IMR-90 (cell line): ENCODE results near the gene FBXW4. TPM values are rescaled to one million over a fixed set of nuclear protein-coding genes. Genes with fewer than 3 reads are reported as not detected.

Source experiments
- ATAC-seq: fragments of 200-7000 bp; cut with Tn5 transposase; 2 replicates; pipeline ENCODE4 v1.9.1; 2020; ENCODE audit warnings: low read depth, mild to moderate bottlenecking, moderate library complexity
- BruUV-seq: library from RNA; stranded (reverse); fragments of 400-500 nt; replicated peaks from 2 replicates; lab custom pipeline; 2021; lab: Mats Ljungman, UMichigan
- CTCF ChIA-PET: fragments of 300-600 bp; formaldehyde crosslinking; extraction: SDS; loops from one replicate; lab custom pipeline; 2021; ENCODE audit warnings: antibody characterized with exemption; lab: Yijun Ruan, JAX
- POLR2A ChIA-PET: fragments of 300-600 bp; sonication (Branson Sonifier 250); formaldehyde crosslinking; loops from one replicate; lab custom pipeline; 2022; ENCODE audit warnings: antibody characterized with exemption; ENCODE audit not compliant: unreplicated experiment; lab: Charles Lee
- DNase-seq: peaks from one replicate; pipeline ENCODE4 v3.0.0; 2013
- H2AFZ ChIP-seq: replicated peaks from 2 replicates; pipeline ENCODE3; 2013; ENCODE audit warnings: low read length, mild to moderate bottlenecking; ENCODE audit not compliant: poor library complexity
- H2AK5ac ChIP-seq: 2 replicates; pipeline ENCODE4 v1.6.1; 2013; ENCODE audit warnings: low read depth, low read length, inconsistent platforms
- H2AK9ac ChIP-seq: replicated peaks from 2 replicates; pipeline ENCODE3; 2013; ENCODE audit warnings: mild to moderate bottlenecking, low read depth, low read length, moderate library complexity; ENCODE audit not compliant: poor library complexity
- H2BK120ac ChIP-seq: 2 replicates; pipeline ENCODE4 v1.6.1; 2013; ENCODE audit warnings: low read depth, low read length, inconsistent platforms
- H2BK15ac ChIP-seq: 3 replicates; pipeline ENCODE4 v1.6.1; 2013; ENCODE audit warnings: low read depth, low read length, inconsistent platforms
- H2BK20ac ChIP-seq: 2 replicates; pipeline ENCODE4 v1.6.1; 2013; ENCODE audit warnings: low read depth, mild to moderate bottlenecking, inconsistent platforms, low read length, moderate library complexity
- H2BK5ac ChIP-seq: 2 replicates; pipeline ENCODE4 v1.6.1; 2013; ENCODE audit warnings: mild to moderate bottlenecking, low read depth, low read length, inconsistent platforms; ENCODE audit not compliant: poor library complexity, severe bottlenecking
- H3K14ac ChIP-seq: replicated peaks from 2 replicates; pipeline ENCODE4 v1.6.1; 2013; ENCODE audit warnings: low read depth, low read length, inconsistent platforms
- H3K18ac ChIP-seq: 2 replicates; pipeline ENCODE4 v1.6.1; 2013; ENCODE audit warnings: low read depth, low read length, control low read depth
- H3K23ac ChIP-seq: 2 replicates; pipeline ENCODE4 v1.6.1; 2013; ENCODE audit warnings: low read depth, low read length, inconsistent platforms
- H3K27ac ChIP-seq: 2 replicates; pipeline ENCODE4 v1.5.1; 2013; ENCODE audit warnings: mild to moderate bottlenecking, control low read depth, low read length; ENCODE audit not compliant: insufficient read depth
- H3K27me3 ChIP-seq: 2 replicates; pipeline ENCODE4 v1.6.1; 2013; ENCODE audit warnings: low read length; ENCODE audit not compliant: control insufficient read depth, insufficient read depth
- H3K36me3 ChIP-seq: 2 replicates; pipeline ENCODE4 v1.6.1; 2013; ENCODE audit warnings: low read length, mixed read lengths; ENCODE audit not compliant: control insufficient read depth, insufficient read depth
- H3K4ac ChIP-seq: 2 replicates; pipeline ENCODE4 v1.6.1; 2013; ENCODE audit warnings: low read depth, low read length, inconsistent platforms
- H3K4me1 ChIP-seq: 2 replicates; pipeline ENCODE4 v1.6.1; 2013; ENCODE audit warnings: low read length, mixed read lengths; ENCODE audit not compliant: control insufficient read depth, insufficient read depth
- H3K4me2 ChIP-seq: 2 replicates; pipeline ENCODE4 v1.6.1; 2013; ENCODE audit warnings: low read depth, mild to moderate bottlenecking, control low read depth, low read length, moderate library complexity
- H3K4me3 ChIP-seq: 2 replicates; pipeline ENCODE4 v1.5.1; 2013; ENCODE audit warnings: low read depth, mild to moderate bottlenecking, control low read depth, low read length, moderate library complexity; ENCODE audit not compliant: insufficient read depth
- H3K56ac ChIP-seq: 2 replicates; pipeline ENCODE4 v1.6.1; 2013; ENCODE audit warnings: low read length, inconsistent platforms; ENCODE audit not compliant: insufficient read depth; ENCODE audit errors: extremely low read depth
- H3K79me1 ChIP-seq, 2 experiments: 2 replicates each; pipeline ENCODE4 v1.6.1; 2013; ENCODE audit warnings: low read length in 2 of 2, inconsistent platforms in 1 of 2, low read depth in 1 of 2
- H3K9ac ChIP-seq: 2 replicates; pipeline ENCODE4 v1.6.1; 2013; ENCODE audit warnings: low read depth, low read length, control low read depth
- H3K9me1 ChIP-seq: 2 replicates; pipeline ENCODE4 v1.6.1; 2013; ENCODE audit warnings: low read length, inconsistent platforms; ENCODE audit not compliant: insufficient read depth
- H3K9me3 ChIP-seq: 2 replicates; pipeline ENCODE4 v1.6.1; 2013; ENCODE audit warnings: low read length; ENCODE audit not compliant: control insufficient read depth, insufficient read depth
- H4K20me1 ChIP-seq: 2 replicates; pipeline ENCODE4 v1.6.1; 2013; ENCODE audit warnings: low read length, inconsistent platforms; ENCODE audit not compliant: insufficient read depth
- H4K5ac ChIP-seq: 2 replicates; pipeline ENCODE4 v1.6.1; 2013; ENCODE audit warnings: mild to moderate bottlenecking, low read depth, low read length, control low read depth
- H4K8ac ChIP-seq, 2 experiments: 2 replicates each; pipeline ENCODE4 v1.6.1; 2013; ENCODE audit warnings: low read depth in 2 of 2, low read length in 2 of 2, control low read depth in 1 of 2, inconsistent platforms in 1 of 2
- H4K91ac ChIP-seq: 2 replicates; pipeline ENCODE4 v1.6.1; 2013; ENCODE audit warnings: low read depth, low read length, inconsistent platforms; ENCODE audit not compliant: insufficient read depth
- BHLHE40 ChIP-seq: fragments of 150-350 bp; IDR thresholded peaks from 2 replicates; pipeline ENCODE4 v1.6.1; 2016; ENCODE audit warnings: mild to moderate bottlenecking, low read depth, low read length
- CEBPB ChIP-seq: IDR thresholded peaks from 2 replicates; pipeline ENCODE4 v1.6.1; 2012; ENCODE audit warnings: low read depth, low read length, improper control_type of control experiment
- CHD1 ChIP-seq: IDR thresholded peaks from 2 replicates; pipeline ENCODE4 v1.6.1; 2012; ENCODE audit warnings: low read depth, low read length, improper control_type of control experiment
- FOS ChIP-seq: fragments of 150-350 bp; IDR thresholded peaks from 2 replicates; pipeline ENCODE4 v1.6.1; 2016; ENCODE audit warnings: low read depth, low read length
- MAZ ChIP-seq: IDR thresholded peaks from 2 replicates; pipeline ENCODE4 v1.6.1; 2012; ENCODE audit warnings: low read depth, mild to moderate bottlenecking, low read length, improper control_type of control experiment, moderate library complexity, borderline replicate concordance
- MXI1 ChIP-seq: IDR thresholded peaks from 2 replicates; pipeline ENCODE4 v1.6.1; 2012; ENCODE audit warnings: low read depth, mild to moderate bottlenecking, low read length, moderate library complexity, borderline replicate concordance
- RAD21 ChIP-seq: IDR thresholded peaks from 2 replicates; pipeline ENCODE4 v1.6.1; 2012; ENCODE audit warnings: low read length, improper control_type of control experiment
- RCOR1 ChIP-seq: IDR thresholded peaks from 2 replicates; pipeline ENCODE4 v1.6.1; 2012; ENCODE audit warnings: mild to moderate bottlenecking, low read length, improper control_type of control experiment; ENCODE audit not compliant: insufficient replicate concordance
- WGBS, 2 experiments: methylation state at CpG; one replicate each; pipeline versions ENCODE4 v1.1.5 to v1.1.7; 2013; ENCODE audit warnings: missing lambda C conversion rate in 2 of 2; ENCODE audit not compliant: insufficient read length in 1 of 2; ENCODE audit errors: extremely low coverage in 2 of 2; 5-methylcytosine and 5-hydroxymethylcytosine counted together
- dilution Hi-C: fragments of 300-500 bp; cut with HindIII; formaldehyde crosslinking; loops from one replicate; pipeline ENCODE4 v1.14.3; 2018; ENCODE audit warnings: low sequenced_read_pairs; ENCODE audit not compliant: unreplicated experiment
- in situ Hi-C: fragments of 300-500 bp; cut with MboI; formaldehyde crosslinking; loops from 3 replicates; pipeline ENCODE4 v1.14.3; 2019; ENCODE audit warnings: low sequenced_read_pairs, inconsistent platforms, mixed read lengths
- intact Hi-C: fragments of 100-400 bp; cut with micrococcal nuclease; formaldehyde crosslinking; loops from 2 replicates; pipeline ENCODE4 v1.10.0; 2022
- polyA plus RNA-seq, 3 experiments: library from polyadenylated mRNA; depleted of rRNA; stranded (reverse); fragments of >200 nt; gene quantifications; 2 replicates each; pipeline ENCODE4 v1.2.3, GENCODE V29; 2012; ENCODE audit warnings: low replicate concordance in 1 of 3
- total RNA-seq: library from RNA; depleted of rRNA; stranded (reverse); fragments of >200 nt; gene quantifications from 2 replicates; pipeline ENCODE4 v1.2.3, GENCODE V29; 2012
- TF ChIP-seq, protein P1 (sequence below): fragments of 150-350 bp; IDR thresholded peaks from 2 replicates; pipeline ENCODE4 v1.6.1; 2017; ENCODE audit warnings: mild to moderate bottlenecking, antibody characterized with exemption, low read length, low read depth

Gene FBXW4
- total and polyA plus RNA-seq, 2 of the 4 experiments (the other 2 are of a cell fraction) = 19.3 to 26.7 TPM

DNA sequence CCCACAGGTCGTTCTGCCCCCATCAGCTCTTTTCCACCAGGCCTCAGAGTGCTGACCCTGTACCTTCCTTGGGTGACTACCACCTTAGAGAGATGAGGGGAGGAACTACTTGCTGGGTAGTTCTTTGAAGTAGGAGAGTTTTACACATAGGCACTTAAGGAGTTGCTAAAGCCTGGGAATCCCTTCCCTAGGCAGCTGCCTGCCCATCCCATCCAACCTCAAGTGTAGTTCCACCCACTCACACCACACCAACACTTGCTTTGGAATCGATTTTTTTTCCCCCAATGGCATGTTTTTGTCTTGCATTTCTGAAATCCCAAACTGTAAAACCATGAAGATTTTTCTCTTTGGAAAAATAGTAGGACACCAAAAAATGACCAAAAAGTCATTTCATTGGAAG, 47.7 kb downstream of the FBXW4 start:
- H3K9ac ChIP-seq = no peak overlapping the region
- peaks cover 13% of the 10 kb centered on the region; the same call in 1 of the 2 replicates for H3K36me3 ChIP-seq
- BruUV-seq = no TSS peak
- H3K4ac ChIP-seq = no peak overlapping the region
- H3K79me1 ChIP-seq = no peaks in the 10 kb centered on the region
- H2BK5ac ChIP-seq = no peak overlapping the region
- H2BK20ac ChIP-seq = no peak overlapping the region
- ATAC-seq (no peak), DNase-seq (no peak)
- H4K91ac ChIP-seq = no peak overlapping the region
- H4K20me1 ChIP-seq = no peaks in the 10 kb centered on the region; the same call in none of the 2 replicates
- H2BK15ac ChIP-seq = no peak overlapping the region
- TF ChIP-seq BHLHE40 (no peak), RCOR1 (no peak), MXI1 (no peak), FOS (no peak), MAZ (no peak), CEBPB (no peak), RAD21 (no peak), CHD1 (no peak)
- TF ChIP-seq, protein P1, sequence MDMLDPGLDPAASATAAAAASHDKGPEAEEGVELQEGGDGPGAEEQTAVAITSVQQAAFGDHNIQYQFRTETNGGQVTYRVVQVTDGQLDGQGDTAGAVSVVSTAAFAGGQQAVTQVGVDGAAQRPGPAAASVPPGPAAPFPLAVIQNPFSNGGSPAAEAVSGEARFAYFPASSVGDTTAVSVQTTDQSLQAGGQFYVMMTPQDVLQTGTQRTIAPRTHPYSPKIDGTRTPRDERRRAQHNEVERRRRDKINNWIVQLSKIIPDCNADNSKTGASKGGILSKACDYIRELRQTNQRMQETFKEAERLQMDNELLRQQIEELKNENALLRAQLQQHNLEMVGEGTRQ = no peak
- H2AK9ac ChIP-seq = no peak overlapping the region
- no peak overlapping the region for H3K23ac ChIP-seq
- H2BK120ac ChIP-seq = no peak overlapping the region
- intact Hi-C loops = no loop called here
- no peak overlapping the region for H2AFZ ChIP-seq
- no peak overlapping the region for H3K56ac ChIP-seq
- H3K9me1 ChIP-seq = peaks cover 8% of the 10 kb centered on the region; the same call in 1 of the 2 replicates
- no peak overlapping the region for H3K27ac ChIP-seq
- H3K27me3 ChIP-seq = no peaks in the 10 kb centered on the region
- no peak overlapping the region for H4K8ac ChIP-seq
- 83% methylated on average over 1 of the region's 2 CpGs; no CpG with 5 or more reads in 1 of the 2 experiments for WGBS, 2 experiments
- CTCF ChIA-PET = interaction anchor here (1.4 kb wide), 1 partner anchor 10 kb away, joined by 3 read pairs; no protein-coding TSS in a partner anchor
- H3K18ac ChIP-seq = no peak overlapping the region
- H3K4me3 ChIP-seq = no peak overlapping the region
- dilution Hi-C loops = no loop called here
- H2AK5ac ChIP-seq = no peak overlapping the region
- H3K4me1 ChIP-seq = no peaks in the 10 kb centered on the region
- no peak overlapping the region for H4K5ac ChIP-seq
- no peak overlapping the region for H3K4me2 ChIP-seq
- POLR2A ChIA-PET = no interaction called here
- H3K14ac ChIP-seq = no peak overlapping the region
- H3K9me3 ChIP-seq = no peaks in the 10 kb centered on the region
- in situ Hi-C loops = no loop called here
